B cell (primary cell): ENCODE measurements around the gene ATXN1. TPM values are rescaled to one million over a fixed set of nuclear protein-coding genes. Genes with fewer than 3 reads are reported as not detected.
"Not testable (repeated sequence)": the region's sequence is repeated elsewhere in the genome, so short reads cannot be mapped to it uniquely, and the experiment has no call there.

Source experiments
- ATAC-seq: fragments of 200-7000 bp; cut with Tn5 transposase; one replicate; pipeline ENCODE4 v1.10.0; 2021; ENCODE audit warnings: low read depth, mild to moderate bottlenecking, moderate number of reproducible peaks, moderate library complexity
- CTCF ChIA-PET: fragments of 350-600 bp; sonication (Branson Sonifier 250); formaldehyde crosslinking; loops from one replicate; lab custom pipeline; 2021; ENCODE audit warnings: antibody characterized with exemption, inconsistent platforms; lab: Charles Lee
- POLR2A ChIA-PET: fragments of 350-600 bp; sonication (Branson Sonifier 250); formaldehyde crosslinking; loops from one replicate; lab custom pipeline; 2021; ENCODE audit warnings: antibody characterized with exemption; lab: Charles Lee
- DNase-seq: peaks from one replicate; pipeline ENCODE4 v3.0.0; 2013
- H2AFZ ChIP-seq: 2 replicates; pipeline ENCODE4 v1.6.1; 2012; ENCODE audit warnings: mild to moderate bottlenecking, low read depth, low read length; ENCODE audit not compliant: insufficient read depth, poor library complexity, severe bottlenecking
- H3K27ac ChIP-seq, 2 donors: 1 replicate in 1 of 2; 2 replicates in 1 of 2; pipeline ENCODE4 v1.5.1; 2012 to 2013; ENCODE audit warnings: low read length in 2 of 2, mild to moderate bottlenecking in 2 of 2, moderate library complexity in 1 of 2
- H3K27me3 ChIP-seq, 4 experiments: fragments of 200-600 bp in 1 of 4; sonication (generic) in 1 of 4; replicated peaks in 1 of 4; 1 replicate in 2 of 4; 2 replicates in 2 of 4; pipeline versions ENCODE4 v1.6.1 to v1.7.0; 2013 to 2016; ENCODE audit warnings: low read length in 3 of 4, mild to moderate bottlenecking in 2 of 4, mixed read lengths in 1 of 4, moderate library complexity in 1 of 4; ENCODE audit not compliant: insufficient read depth in 4 of 4, control insufficient read depth in 3 of 4; ENCODE audit errors: control extremely low read depth in 1 of 4
- H3K36me3 ChIP-seq, 2 experiments: replicated peaks in 1 of 2; 1 replicate in 1 of 2; 2 replicates in 1 of 2; pipeline versions ENCODE4 v1.6.1 to v1.7.1; 2013; ENCODE audit warnings: low read length in 1 of 2; ENCODE audit not compliant: insufficient read depth in 2 of 2, control insufficient read depth in 1 of 2; ENCODE audit errors: control extremely low read depth in 1 of 2, extremely low read depth in 1 of 2
- H3K4me1 ChIP-seq, 2 donors: fragments of 200-600 bp in 1 of 2; sonication (generic) in 1 of 2; 1 replicate in 1 of 2; 2 replicates in 1 of 2; pipeline versions ENCODE4 v1.5.1 to v1.6.1; 2013 to 2017; ENCODE audit warnings: low read length in 2 of 2; ENCODE audit not compliant: control insufficient read depth in 2 of 2, insufficient read depth in 2 of 2
- H3K4me2 ChIP-seq: replicated peaks from 2 replicates; pipeline ENCODE3; 2012; ENCODE audit warnings: mild to moderate bottlenecking, low read depth, low read length; ENCODE audit not compliant: poor library complexity, severe bottlenecking
- H3K4me3 ChIP-seq, 5 experiments: fragments of 200-600 bp in 1 of 5; sonication (generic) in 1 of 5; 1 replicate in 3 of 5; 2 replicates in 2 of 5; pipeline versions ENCODE4 v1.5.1 to v1.7.0; 2011 to 2016; ENCODE audit warnings: low read length in 4 of 5, mild to moderate bottlenecking in 4 of 5, low read depth in 2 of 5, control low read depth in 1 of 5, moderate library complexity in 1 of 5; ENCODE audit not compliant: insufficient read depth in 1 of 5; ENCODE audit errors: control extremely low read depth in 1 of 5, extremely low read depth in 1 of 5
- H3K79me2 ChIP-seq: fragments of 200-600 bp; sonication (generic); one replicate; pipeline ENCODE4 v1.6.0; 2016; ENCODE audit warnings: low read length; ENCODE audit not compliant: control insufficient read depth, insufficient read depth
- H3K9ac ChIP-seq: fragments of 200-600 bp; sonication (generic); 2 replicates; pipeline ENCODE4 v1.6.1; 2017; ENCODE audit warnings: mild to moderate bottlenecking, low read length, moderate library complexity
- H3K9me3 ChIP-seq, 3 donors: one replicate each; pipeline versions ENCODE4 v1.6.1 to v1.7.1; 2013; ENCODE audit warnings: low read length in 2 of 3; ENCODE audit not compliant: control insufficient read depth in 2 of 3, insufficient read depth in 1 of 3; ENCODE audit errors: control extremely low read depth in 1 of 3
- H4K20me1 ChIP-seq: 2 replicates; pipeline ENCODE4 v1.6.0; 2012; ENCODE audit warnings: mild to moderate bottlenecking, low read length; ENCODE audit not compliant: insufficient read depth, control insufficient read depth, poor library complexity, severe bottlenecking
- H3K27ac Mint-ChIP-seq: one replicate; pipeline ENCODE4 v1.8.0; 2021; ENCODE audit warnings: mixed read lengths
- H3K27me3 Mint-ChIP-seq: one replicate; pipeline ENCODE4 v1.8.0; 2021; ENCODE audit warnings: mixed read lengths
- H3K4me1 Mint-ChIP-seq: one replicate; pipeline ENCODE4 v1.8.0; 2021; ENCODE audit warnings: mixed read lengths
- H3K4me3 Mint-ChIP-seq: one replicate; pipeline ENCODE4 v1.8.0; 2021; ENCODE audit warnings: mixed read lengths
- H3K9me3 Mint-ChIP-seq: one replicate; pipeline ENCODE4 v1.8.0; 2022; ENCODE audit warnings: mixed read lengths; ENCODE audit not compliant: insufficient read depth
- CTCF ChIP-seq: fragments of 200-600 bp; IDR thresholded peaks from one replicate; pipeline ENCODE4 v1.8.0; 2022; ENCODE audit warnings: antibody characterized with exemption, mild to moderate bottlenecking
- EZH2 ChIP-seq: IDR thresholded peaks from 2 replicates; pipeline ENCODE4 v1.6.1; 2012; ENCODE audit warnings: borderline replicate concordance, low read depth, mild to moderate bottlenecking, moderate library complexity, low read length; ENCODE audit not compliant: insufficient read depth, poor library complexity, severe bottlenecking
- WGBS: methylation state at CpG from one replicate; pipeline ENCODE4 v1.1.5; 2013; ENCODE audit warnings: missing lambda C conversion rate; ENCODE audit not compliant: insufficient coverage; 5-methylcytosine and 5-hydroxymethylcytosine counted together
- intact Hi-C: fragments of 100-400 bp; cut with micrococcal nuclease; formaldehyde crosslinking; loops from one replicate; pipeline ENCODE4 v1.10.0; 2022
- polyA plus RNA-seq: library from polyadenylated mRNA; depleted of rRNA; stranded (reverse); fragments of >200 nt; gene quantifications from 2 replicates; pipeline ENCODE4 v1.2.3, GENCODE V29; 2012
- total RNA-seq, 2 donors: library from RNA; stranded (reverse); fragments of 120-200 nt in 1 of 2; gene quantifications; 1 replicate in 1 of 2; 2 replicates in 1 of 2; pipeline versions ENCODE4 v1.2.3 to v1.2.4, GENCODE V29; 2013 to 2022

Gene ATXN1
- total and polyA plus RNA-seq, 2 donors (not counting 1 experiment from before 2014, with no cell fraction given), result 5.7 to 63.8 TPM

GRCh38 chr6:16706911-16707783 lies 54.1 kb downstream of the ATXN1 start:
- H3K4me3 Mint-ChIP-seq, result no peak overlapping the region
- peak overlapping the region; percentile 37 for H3K27ac Mint-ChIP-seq
- H3K79me2 ChIP-seq, result no peaks in the 10 kb centered on the region
- CTCF ChIA-PET, result interaction anchor here (0.7 to 1.3 kb wide), 2 partner anchors 86 to 193 kb away, joined by 3 read pairs; no protein-coding TSS in a partner anchor
- intact Hi-C loops, result loop anchor here (1.0 to 10.0 kb wide), 2 partner anchors 8 to 112 kb away; no protein-coding TSS in a partner anchor
- no peaks in the 10 kb centered on the region for H3K9me3 Mint-ChIP-seq
- no peaks in the 10 kb centered on the region for H3K9me3 ChIP-seq
- peak overlapping the region; percentile 25 for H3K4me2 ChIP-seq
- no peak overlapping the region for H2AFZ ChIP-seq
- no peak for TF ChIP-seq CTCF
- no peak for TF ChIP-seq EZH2
- H3K4me1 ChIP-seq, result peaks cover 5 to 6% of the 10 kb centered on the region in 2 donors
- H3K4me1 Mint-ChIP-seq, result peaks cover 39% of the 10 kb centered on the region
- no peak for DNase-seq
- no peaks in the 10 kb centered on the region for H3K27me3 ChIP-seq
- H3K4me3 ChIP-seq, result no peak overlapping the region
- H3K36me3 ChIP-seq, result no peaks in the 10 kb centered on the region
- 38% methylated on average over 3 of the region's 3 CpGs for WGBS
- no peak overlapping the region for H3K27ac ChIP-seq
- ATAC-seq, result no peak
- no peaks in the 10 kb centered on the region for H3K27me3 Mint-ChIP-seq
- no peak overlapping the region for H3K9ac ChIP-seq
- POLR2A ChIA-PET, result no interaction called here
- no peaks in the 10 kb centered on the region for H4K20me1 ChIP-seq

GRCh38 chr6:16706491-16706890 lies 54.8 kb downstream of the ATXN1 start:
- H3K27me3 Mint-ChIP-seq, H4K20me1 ChIP-seq, H3K4me3 Mint-ChIP-seq, H3K9ac ChIP-seq, H3K4me1 ChIP-seq, ATAC-seq, H3K9me3 Mint-ChIP-seq, H3K27ac ChIP-seq, POLR2A ChIA-PET, H3K79me2 ChIP-seq, DNase-seq, H2AFZ ChIP-seq, H3K9me3 ChIP-seq, H3K4me2 ChIP-seq, H3K27ac Mint-ChIP-seq, H3K36me3 ChIP-seq, H3K4me3 ChIP-seq, H3K27me3 ChIP-seq: not testable (repeated sequence)
- peaks cover 36% of the 10 kb centered on the region for H3K4me1 Mint-ChIP-seq
- WGBS, result 100% methylated on average over 1 of the region's 7 CpGs
- CTCF ChIA-PET, result interaction anchor here (0.7 to 1.3 kb wide), 2 partner anchors 85 to 193 kb away, joined by 3 read pairs; no protein-coding TSS in a partner anchor
- intact Hi-C loops, result loop anchor here (10.0 kb wide), 1 partner anchor 112 kb away; no protein-coding TSS in a partner anchor
